Astrocyte (in vitro differentiated cells and primary cell): ENCODE measurements around the gene CYLD.

ENCODE experiments used
- CTCF ChIP-seq: IDR thresholded peaks from 2 replicates; pipeline ENCODE4 v1.5.1; 2011; ENCODE audit warnings: low read depth, mild to moderate bottlenecking, inconsistent platforms, low read length, moderate library complexity; ENCODE audit not compliant: insufficient read depth
- EZH2 ChIP-seq: IDR thresholded peaks from 2 replicates; pipeline ENCODE4 v1.6.1; 2012; ENCODE audit warnings: mild to moderate bottlenecking, low read length, inconsistent platforms; ENCODE audit not compliant: insufficient read depth

GRCh38 chr16:50695017-50696000 is 46.6 kb upstream of the CYLD start:
- TF ChIP-seq CTCF (no peak), EZH2 (no peak)
